Suprapubic skin (tissue), 4 donors: ENCODE results near the gene WDR90. TPM values are rescaled to one million over a fixed set of nuclear protein-coding genes. Genes with fewer than 3 reads are reported as not detected.

ENCODE experiments used
- DNase-seq, 2 donors: peaks; one replicate each; pipeline ENCODE4 v3.0.0-alpha.2; 2019; ENCODE audit warnings: low spot score in 2 of 2
- H3K27ac ChIP-seq: fragments of 200-600 bp; sonication (generic); one replicate; pipeline ENCODE4 v1.5.1; 2019
- H3K27me3 ChIP-seq: fragments of 200-600 bp; sonication (generic); one replicate; pipeline ENCODE4 v1.5.1; 2019
- H3K36me3 ChIP-seq: fragments of 200-600 bp; sonication (generic); one replicate; pipeline ENCODE4 v1.5.1; 2019
- H3K4me1 ChIP-seq: fragments of 200-600 bp; sonication (generic); one replicate; pipeline ENCODE4 v1.5.1; 2019
- H3K4me3 ChIP-seq: fragments of 200-600 bp; sonication (generic); one replicate; pipeline ENCODE4 v1.5.1; 2019; ENCODE audit warnings: mild to moderate bottlenecking
- H3K9me3 ChIP-seq: fragments of 200-600 bp; sonication (generic); one replicate; pipeline ENCODE4 v1.5.1; 2019
- EP300 ChIP-seq: sonication (generic); formaldehyde crosslinking; IDR thresholded peaks from one replicate; pipeline ENCODE4 v1.6.1; 2017; ENCODE audit warnings: antibody characterized with exemption
- POLR2A ChIP-seq, 2 donors: fragments of 450-650 bp; IDR thresholded peaks; one replicate each; pipeline ENCODE4 v1.6.1; 2017; ENCODE audit warnings: antibody characterized with exemption in 2 of 2, mild to moderate bottlenecking in 2 of 2, moderate library complexity in 2 of 2
- POLR2AphosphoS5 ChIP-seq, 3 donors: sonication (generic); formaldehyde crosslinking; IDR thresholded peaks; one replicate each; pipeline ENCODE4 v1.6.1; 2017; ENCODE audit warnings: antibody characterized with exemption in 3 of 3
- WGBS: methylation state at CpG from one replicate; pipeline ENCODE4 v1.1.5; 2018; 5-methylcytosine and 5-hydroxymethylcytosine counted together
- total RNA-seq, 4 donors: library from RNA; depleted of rRNA; stranded (reverse); fragments of >200 nt; gene quantifications; one replicate each; pipeline ENCODE4 v1.1.0, GENCODE V29; 2016
- TF ChIP-seq, protein P1 (sequence below), 2 donors: fragments of 200-600 bp in 1 of 2; fragments of 450-650 bp in 1 of 2; sonication (generic) in 1 of 2; IDR thresholded peaks; one replicate each; pipeline ENCODE4 v1.5.1; 2016 to 2019; ENCODE audit warnings: antibody characterized with exemption in 2 of 2, mild to moderate bottlenecking in 1 of 2, moderate library complexity in 1 of 2

Gene WDR90
- total RNA-seq, 4 donors from 2014 or later, result 18.3 to 63.0 (median 32.2) TPM

DNA sequence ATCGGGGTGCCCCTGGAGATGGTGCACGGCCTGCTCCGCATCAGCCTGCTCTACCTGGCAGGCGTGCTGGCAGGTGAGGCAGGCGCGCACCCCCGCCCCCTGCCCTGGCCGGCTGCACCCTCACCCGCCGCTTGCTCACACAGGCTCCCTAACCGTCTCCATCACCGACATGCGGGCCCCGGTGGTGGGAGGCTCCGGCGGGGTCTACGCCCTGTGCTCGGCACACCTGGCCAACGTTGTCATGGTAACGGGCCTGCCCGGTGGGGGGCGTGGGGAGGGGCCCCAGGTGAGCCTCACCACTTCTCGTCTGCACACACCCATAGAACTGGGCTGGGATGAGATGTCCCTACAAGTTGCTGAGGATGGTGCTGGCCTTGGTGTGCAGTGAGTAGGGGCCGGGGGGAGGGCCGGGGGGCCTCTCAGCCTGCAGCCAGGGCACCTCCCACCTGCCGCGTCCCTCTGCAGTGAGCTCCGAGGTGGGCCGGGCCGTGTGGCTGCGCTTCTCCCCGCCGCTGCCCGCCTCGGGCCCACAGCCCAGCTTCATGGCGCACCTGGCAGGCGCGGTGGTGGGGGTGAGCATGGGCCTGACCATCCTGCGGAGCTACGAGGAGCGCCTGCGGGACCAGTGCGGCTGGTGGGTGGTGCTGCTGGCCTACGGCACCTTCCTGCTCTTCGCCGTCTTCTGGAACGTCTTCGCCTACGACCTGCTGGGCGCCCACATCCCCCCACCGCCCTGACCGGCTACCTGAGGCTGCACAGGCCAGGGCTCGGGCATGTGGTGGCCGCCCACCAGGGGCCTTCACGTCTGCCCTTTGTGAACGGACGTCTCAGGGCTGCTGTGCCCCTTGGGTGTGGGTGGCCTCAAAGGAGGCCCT is 28.4 kb downstream of the WDR90 start:
- H3K27me3 ChIP-seq, result peaks cover 4% of the 10 kb centered on the region
- no peak for TF ChIP-seq POLR2AphosphoS5 (IDR thresholded peaks at IDR 0.05)
- peak overlapping the region; percentile 5 for H3K4me3 ChIP-seq
- no peak for DNase-seq
- WGBS, result 77% methylated on average over 8 of the region's 57 CpGs
- peaks cover 72% of the 10 kb centered on the region for H3K4me1 ChIP-seq
- no peaks in the 10 kb centered on the region for H3K9me3 ChIP-seq
- peaks cover 24% of the 10 kb centered on the region for H3K36me3 ChIP-seq
- no peak overlapping the region for H3K27ac ChIP-seq

DNA sequence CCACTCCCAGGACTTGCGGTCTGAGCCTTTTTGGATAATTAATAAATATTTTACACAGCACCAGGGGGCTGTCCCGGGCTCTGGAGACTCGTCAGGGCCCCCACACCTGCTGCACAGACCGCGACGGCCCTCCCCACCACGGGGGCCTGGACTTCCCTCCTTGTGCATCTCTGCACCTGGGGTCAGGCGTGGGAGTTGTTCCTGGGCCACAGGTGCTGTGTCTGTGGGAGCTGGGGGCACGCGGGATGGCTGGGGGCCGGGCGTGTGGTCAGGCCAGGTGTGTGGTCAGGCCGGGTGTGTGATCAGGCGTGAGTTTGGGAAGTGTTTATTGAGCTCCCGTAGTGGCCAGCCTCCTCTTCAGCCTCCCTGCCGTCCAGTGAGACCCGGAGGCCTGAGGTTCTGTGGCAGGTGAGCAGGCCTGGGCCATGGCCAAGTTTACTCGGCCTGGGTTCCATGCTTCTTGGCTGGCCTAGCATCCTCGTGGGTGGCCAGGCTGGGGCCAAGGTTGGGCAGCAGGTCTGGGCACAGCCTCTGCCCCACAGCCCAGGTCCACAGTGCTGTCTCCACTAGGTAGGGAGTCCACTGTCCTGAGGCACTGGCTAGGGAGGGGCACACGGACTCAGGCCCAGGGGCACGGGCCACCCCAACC is 29.2 kb downstream of the WDR90 start:
- H3K4me1 ChIP-seq, result peaks cover 80% of the 10 kb centered on the region

DNA sequence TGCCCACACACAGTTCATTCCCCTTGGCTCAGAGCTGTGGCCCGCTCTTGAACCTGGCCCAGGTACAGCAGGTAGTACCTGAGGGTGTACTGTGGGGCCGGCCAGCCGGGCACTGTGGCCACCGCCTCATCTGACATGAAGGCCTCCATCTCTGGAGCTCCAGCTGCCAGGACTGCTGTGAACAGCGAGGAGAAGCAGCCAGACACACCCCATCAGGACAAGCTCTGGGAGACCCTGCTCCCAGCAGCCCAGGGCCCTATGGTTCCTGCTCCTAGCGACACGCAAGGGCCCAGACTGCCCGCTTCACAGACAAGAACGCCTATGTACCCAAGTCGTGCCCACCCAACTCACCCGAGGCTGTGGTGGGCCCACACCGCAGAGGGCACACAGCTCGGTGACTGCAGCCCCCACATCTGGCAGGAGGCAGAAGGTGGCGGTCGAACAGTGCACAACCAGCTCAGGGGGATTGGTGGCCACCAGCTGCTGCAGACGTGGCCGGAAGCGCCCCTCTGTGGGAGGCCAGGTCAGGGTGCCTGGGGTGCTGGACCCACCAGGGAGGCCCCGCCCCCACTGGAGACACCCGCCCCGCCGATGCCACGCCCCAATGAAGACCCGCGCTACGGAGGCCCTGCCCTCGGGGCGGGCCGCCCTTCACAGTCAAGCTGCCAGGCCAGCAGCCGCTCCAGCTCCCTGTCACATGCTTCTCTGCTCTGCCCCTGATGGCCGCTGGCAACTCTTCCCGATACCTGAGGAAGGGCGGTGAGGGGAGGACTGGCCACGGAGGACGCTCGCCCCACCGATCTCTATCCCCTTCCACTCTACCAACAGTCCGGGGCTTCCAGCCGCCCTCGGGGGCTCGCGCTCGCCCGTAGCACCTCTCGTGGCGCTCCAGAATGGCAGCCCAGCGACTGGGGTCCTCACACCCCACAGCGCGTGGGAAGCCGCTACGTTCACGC is 30.0 kb downstream of the WDR90 start:
- H3K36me3 ChIP-seq, result peaks cover 16% of the 10 kb centered on the region
- H3K9me3 ChIP-seq, result no peaks in the 10 kb centered on the region
- no CpG with 5 or more reads among the region's 52 CpGs for WGBS
- TF ChIP-seq, protein P1, sequence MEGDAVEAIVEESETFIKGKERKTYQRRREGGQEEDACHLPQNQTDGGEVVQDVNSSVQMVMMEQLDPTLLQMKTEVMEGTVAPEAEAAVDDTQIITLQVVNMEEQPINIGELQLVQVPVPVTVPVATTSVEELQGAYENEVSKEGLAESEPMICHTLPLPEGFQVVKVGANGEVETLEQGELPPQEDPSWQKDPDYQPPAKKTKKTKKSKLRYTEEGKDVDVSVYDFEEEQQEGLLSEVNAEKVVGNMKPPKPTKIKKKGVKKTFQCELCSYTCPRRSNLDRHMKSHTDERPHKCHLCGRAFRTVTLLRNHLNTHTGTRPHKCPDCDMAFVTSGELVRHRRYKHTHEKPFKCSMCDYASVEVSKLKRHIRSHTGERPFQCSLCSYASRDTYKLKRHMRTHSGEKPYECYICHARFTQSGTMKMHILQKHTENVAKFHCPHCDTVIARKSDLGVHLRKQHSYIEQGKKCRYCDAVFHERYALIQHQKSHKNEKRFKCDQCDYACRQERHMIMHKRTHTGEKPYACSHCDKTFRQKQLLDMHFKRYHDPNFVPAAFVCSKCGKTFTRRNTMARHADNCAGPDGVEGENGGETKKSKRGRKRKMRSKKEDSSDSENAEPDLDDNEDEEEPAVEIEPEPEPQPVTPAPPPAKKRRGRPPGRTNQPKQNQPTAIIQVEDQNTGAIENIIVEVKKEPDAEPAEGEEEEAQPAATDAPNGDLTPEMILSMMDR (IDR thresholded peaks at IDR 0.05), result no peak
- TF ChIP-seq POLR2AphosphoS5 (IDR thresholded peaks at IDR 0.05) (no peak), POLR2A (IDR thresholded peaks at IDR 0.05) (no peak), EP300 (no peak)
- H3K4me1 ChIP-seq, result peaks cover 86% of the 10 kb centered on the region
- peak overlapping the region; percentile 65 for H3K27ac ChIP-seq
- H3K4me3 ChIP-seq, result peak overlapping the region; percentile 84
- DNase-seq, result peak in 1 of 2 donors; percentile 90
- H3K27me3 ChIP-seq, result peaks cover 4% of the 10 kb centered on the region

More for the DNA sequence above, 29.2 kb downstream of the WDR90 start:
- no peak overlapping the region for H3K27ac ChIP-seq
- DNase-seq, result no peak
- no peaks in the 10 kb centered on the region for H3K9me3 ChIP-seq
- 74% methylated on average over 14 of the region's 21 CpGs for WGBS
- no peak overlapping the region for H3K4me3 ChIP-seq
- peaks cover 22% of the 10 kb centered on the region for H3K36me3 ChIP-seq
- peaks cover 4% of the 10 kb centered on the region for H3K27me3 ChIP-seq
- TF ChIP-seq, protein P1 (IDR thresholded peaks at IDR 0.05), result no peak
- TF ChIP-seq POLR2A (IDR thresholded peaks at IDR 0.05) (no peak), EP300 (no peak), POLR2AphosphoS5 (IDR thresholded peaks at IDR 0.05) (no peak)

DNA sequence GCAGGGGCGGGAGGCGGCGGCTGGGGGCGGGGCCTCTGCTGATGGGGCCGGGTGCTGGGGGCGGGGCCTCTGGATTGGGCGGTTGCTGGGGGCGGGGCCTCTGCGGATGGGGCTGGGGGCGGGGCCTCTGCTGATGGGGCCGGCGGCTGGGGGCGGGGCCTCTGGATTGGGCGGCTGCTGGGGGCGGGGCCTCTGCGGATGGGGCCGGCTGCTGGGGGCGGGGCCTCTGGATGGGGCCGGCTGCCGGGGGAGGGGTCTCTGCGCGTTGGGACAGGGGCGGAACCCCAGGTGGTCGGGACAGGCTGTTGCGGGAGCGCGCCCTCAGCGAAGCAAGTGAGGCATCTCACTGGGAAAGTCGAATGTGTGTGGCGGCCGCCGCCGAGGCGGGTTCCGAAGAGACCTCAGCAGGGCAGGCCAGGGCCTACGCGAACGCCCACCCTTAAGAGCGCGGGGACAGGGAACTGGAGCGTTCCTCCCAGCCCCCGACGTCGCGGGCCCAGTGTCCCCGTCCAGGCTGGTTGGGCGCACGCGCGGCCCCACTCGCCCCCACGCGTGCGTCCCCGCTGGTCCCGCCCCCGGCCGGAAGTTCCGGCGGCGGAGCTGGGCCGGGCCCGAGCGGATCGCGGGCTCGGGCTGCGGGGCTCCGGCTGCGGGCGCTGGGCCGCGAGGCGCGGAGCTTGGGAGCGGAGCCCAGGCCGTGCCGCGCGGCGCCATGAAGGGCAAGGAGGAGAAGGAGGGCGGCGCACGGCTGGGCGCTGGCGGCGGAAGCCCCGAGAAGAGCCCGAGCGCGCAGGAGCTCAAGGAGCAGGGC is 30.9 kb downstream of the WDR90 start, which contains the start of gene STUB1:
TSS of gene STUB1 (plus strand) at position 597 of the 811 bp plus-strand sequence. CDS start at position 713, 116 bp downstream.
- peak in 1 of 3 donors; percentile 66 for TF ChIP-seq POLR2AphosphoS5 (IDR thresholded peaks at IDR 0.05)
- peak; percentile 27 to 71 for TF ChIP-seq POLR2A (IDR thresholded peaks at IDR 0.05)
- TF ChIP-seq, protein P1 (IDR thresholded peaks at IDR 0.05), result no peak
- peak within 1 kb of the TSS; percentile 92 for H3K27ac ChIP-seq
- H3K9me3 ChIP-seq, result no peaks in the 10 kb centered on the region
- peaks cover 4% of the 10 kb centered on the region for H3K27me3 ChIP-seq
- peak within 1 kb of the TSS; percentile 84 for H3K4me3 ChIP-seq
- peaks cover 16% of the 10 kb centered on the region for H3K36me3 ChIP-seq
- WGBS, result 0% methylated on average over 6 of the region's 91 CpGs
- peak; percentile 91 to 94 for DNase-seq
- H3K4me1 ChIP-seq, result peaks cover 90% of the 10 kb centered on the region

DNA sequence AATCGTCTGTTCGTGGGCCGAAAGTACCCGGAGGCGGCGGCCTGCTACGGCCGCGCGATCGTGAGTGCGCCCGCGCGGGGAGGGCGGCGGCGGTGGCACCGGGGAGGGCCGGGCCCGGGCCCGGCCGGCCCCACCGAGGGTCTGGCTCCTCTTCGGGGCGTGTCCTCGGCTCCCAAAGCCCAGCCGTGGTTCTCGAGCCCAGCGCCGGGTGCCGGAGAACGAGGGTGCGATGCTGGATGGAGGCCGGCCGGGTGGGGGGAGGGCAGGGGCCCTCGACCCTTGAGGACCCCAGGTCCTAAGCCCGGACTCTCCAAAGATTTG is 31.4 kb downstream of the WDR90 start:
- peaks cover 4% of the 10 kb centered on the region for H3K27me3 ChIP-seq
- H3K27ac ChIP-seq, result peak overlapping the region; percentile 92
- 0% methylated on average over 1 of the region's 38 CpGs for WGBS
- no peaks in the 10 kb centered on the region for H3K9me3 ChIP-seq
- DNase-seq, result no peak
- TF ChIP-seq POLR2A (IDR thresholded peaks at IDR 0.05) (no peak), EP300 (no peak), POLR2AphosphoS5 (IDR thresholded peaks at IDR 0.05) (no peak)
- TF ChIP-seq, protein P1 (IDR thresholded peaks at IDR 0.05), result no peak
- peaks cover 16% of the 10 kb centered on the region for H3K36me3 ChIP-seq
- peak overlapping the region; percentile 84 for H3K4me3 ChIP-seq
- H3K4me1 ChIP-seq, result peaks cover 90% of the 10 kb centered on the region
